IPS DF 4.7 (cell line): ENCODE results near the gene GUCD1.

Experiments
- DNase-seq: peaks from one replicate; pipeline ENCODE4 v3.0.0-alpha.2; 2013; ENCODE audit warnings: low spot score; ENCODE audit errors: extremely low read depth

GUCD1 gene

DNA sequence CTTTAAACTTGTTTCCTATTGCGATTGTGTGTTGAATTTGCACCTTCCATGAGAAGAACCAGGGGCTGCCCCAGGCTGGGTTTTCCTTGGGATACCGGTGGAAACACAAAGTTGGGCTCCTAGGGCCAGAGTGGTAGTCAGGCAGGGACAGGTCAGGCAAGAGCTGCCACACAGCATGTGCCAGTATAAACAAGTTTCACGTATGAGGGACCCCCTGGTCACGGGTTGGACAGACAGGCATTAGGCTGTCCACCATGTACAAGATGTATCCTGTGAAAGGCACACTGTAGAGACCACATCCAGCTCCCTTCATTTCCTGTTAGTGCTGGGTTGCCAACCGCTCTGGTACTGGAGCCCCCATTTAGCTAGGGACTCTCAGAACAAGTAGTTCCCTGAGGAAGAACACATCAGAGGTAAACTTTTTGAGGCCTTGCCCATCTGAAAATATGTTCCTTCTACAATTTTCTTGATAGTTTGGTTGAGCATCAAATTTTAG lies 51.0 kb downstream of the GUCD1 start:
- DNase-seq = no peak

DNA sequence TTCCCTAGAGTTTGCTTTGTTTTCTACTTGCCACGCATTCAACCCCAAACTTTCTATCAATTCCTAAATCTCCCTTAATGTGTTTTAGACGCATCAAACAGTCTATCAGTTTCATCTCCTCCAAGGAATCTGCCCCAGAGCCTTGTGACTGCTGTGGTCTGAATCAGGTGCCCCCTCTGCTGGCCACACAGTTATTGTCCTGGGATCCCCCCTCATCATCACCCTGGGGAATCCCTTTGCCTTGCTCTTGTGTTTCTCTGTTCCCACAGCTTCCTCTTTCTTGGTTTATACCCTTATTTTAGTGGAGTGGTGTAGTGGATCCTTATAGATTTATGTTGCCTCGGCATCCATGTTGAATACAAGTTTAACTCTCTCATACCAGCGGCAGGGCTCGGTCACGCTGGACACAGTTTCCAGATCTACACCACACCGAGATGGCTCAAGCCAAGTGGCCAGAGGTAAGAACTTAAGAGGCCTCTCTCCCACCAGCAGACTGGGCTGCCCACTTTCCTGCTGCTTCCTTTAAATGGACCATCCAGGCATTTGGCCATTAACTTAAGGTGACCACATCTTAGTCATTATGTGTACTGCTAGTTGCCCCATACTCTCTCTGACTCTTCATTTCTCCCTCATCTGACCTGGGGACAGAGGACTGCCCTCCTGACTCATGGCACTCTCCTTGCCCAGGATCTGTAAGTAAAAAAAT lies 51.6 kb downstream of the GUCD1 start:
- no peak for DNase-seq

- no peak for DNase-seq
These were observed 52.4 kb downstream of the GUCD1 start for GRCh38 chr22:24502541-24502940.

- DNase-seq = no peak
These were observed 52.9 kb downstream of the GUCD1 start for GRCh38 chr22:24502034-24502433.

DNA sequence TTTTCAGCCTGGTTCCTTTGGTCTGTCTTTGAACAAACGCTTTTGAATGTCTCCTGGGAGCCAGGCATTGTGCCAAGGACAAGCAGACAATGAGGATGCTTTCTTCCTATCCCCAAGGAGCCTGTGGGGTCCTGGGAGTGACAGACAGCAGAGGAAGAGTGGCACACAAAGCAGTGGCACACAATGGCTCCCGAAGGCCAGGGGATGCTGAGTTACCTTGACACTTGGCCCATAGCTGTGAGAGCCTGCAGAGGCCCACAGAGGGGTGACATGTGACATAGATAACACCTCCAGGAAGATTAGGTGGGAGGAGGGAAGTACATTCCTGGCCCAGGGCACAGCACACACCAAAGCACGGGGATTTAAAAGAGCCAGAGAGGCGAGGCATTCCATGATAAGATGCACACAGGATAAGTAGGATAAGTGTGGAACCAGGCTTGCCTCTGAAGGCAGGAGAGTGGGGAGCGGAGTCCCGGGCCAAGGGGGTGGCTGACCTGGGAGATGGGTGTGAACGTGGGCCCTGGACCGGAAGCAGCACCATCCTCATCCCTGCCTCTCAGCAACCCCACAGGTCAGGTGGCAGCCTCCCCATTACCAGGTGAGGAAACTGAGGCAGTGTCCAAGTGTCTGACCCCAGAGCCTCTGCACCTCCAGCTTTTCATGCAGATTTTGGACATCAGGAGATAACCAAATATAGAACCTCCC lies 53.5 kb downstream of the GUCD1 start:
- DNase-seq = no peak

DNA sequence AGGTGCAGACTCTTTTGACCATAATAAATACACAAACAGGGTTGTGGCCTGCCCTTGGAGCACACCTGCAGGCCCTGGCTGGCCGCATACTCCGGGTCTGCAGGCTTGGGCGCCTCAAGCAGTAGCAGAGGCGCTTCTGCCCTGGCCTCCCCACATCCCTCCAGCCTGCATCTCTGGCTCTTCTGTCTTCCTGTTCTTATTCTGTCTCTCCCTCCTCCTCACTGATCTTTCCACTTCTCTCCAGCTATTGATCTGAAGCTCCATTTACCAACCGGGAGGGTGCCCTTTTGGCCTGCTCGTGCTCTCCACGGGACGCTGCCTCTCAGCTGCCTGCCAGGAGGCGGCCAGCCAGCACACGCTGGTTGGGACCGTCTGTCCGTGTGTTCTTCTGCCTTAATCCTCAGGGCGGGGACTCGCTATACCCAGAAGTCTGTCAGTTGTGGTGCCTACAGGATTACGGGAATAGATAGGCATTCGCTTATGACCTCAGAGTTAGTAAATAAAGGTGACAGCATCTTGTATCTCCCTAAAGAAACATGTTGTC lies 54.6 kb downstream of the GUCD1 start:
- no peak for DNase-seq

GRCh38 chr22:24499706-24500276 lies 55.1 kb downstream of the GUCD1 start:
- DNase-seq = no peak

GRCh38 chr22:24498824-24499223 lies 56.1 kb downstream of the GUCD1 start:
- DNase-seq = no peak

GRCh38 chr22:24497841-24498258 lies 57.1 kb downstream of the GUCD1 start:
- DNase-seq = no peak

- no peak for DNase-seq
These were observed 58.3 kb downstream of the GUCD1 start for GRCh38 chr22:24496661-24497060.

- DNase-seq = no peak
These were observed 58.7 kb downstream of the GUCD1 start for GRCh38 chr22:24496234-24496633.

DNA sequence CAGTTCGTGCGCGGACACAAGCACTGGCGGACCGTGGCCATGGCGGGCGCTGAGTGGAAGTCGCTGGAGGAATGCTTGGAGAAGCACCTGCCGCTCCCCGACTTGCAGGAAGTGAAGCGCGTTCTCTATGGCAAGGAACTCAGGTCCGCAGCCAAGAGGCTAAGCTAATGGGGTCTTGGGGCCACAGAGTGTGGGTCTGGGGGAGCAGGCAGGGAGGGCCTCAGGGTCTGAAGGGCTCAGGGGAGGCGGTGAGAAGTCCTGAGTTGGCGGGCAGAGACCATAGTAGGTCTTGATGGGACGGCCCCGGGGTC lies 59.6 kb downstream of the GUCD1 start:
- no peak for DNase-seq

GRCh38 chr22:24494528-24495364 lies 60.2 kb downstream of the GUCD1 start, which contains the start of gene UPB1:
UPB1 (plus strand) TSS chr22:24495332; CDS start chr22:24495404, 72 bp downstream.
- no peak for DNase-seq

DNA sequence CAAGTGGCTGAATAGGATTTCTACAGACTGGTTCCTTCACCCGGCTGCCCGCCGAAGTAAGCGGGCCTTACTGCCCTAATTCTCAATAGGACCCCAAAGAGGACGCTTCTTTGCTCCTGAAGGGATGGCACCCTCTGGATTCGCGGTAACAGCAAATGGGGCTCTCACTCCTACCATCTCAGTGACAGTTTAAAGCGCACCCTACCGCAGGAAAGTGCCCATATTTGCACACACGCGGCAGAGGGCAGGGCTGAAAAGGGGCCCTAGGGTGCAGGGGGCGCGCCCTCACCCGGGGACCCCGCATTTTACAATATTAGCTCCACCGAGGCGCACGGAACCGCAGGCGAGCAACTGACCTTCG lies 60.8 kb downstream of the GUCD1 start:
- DNase-seq = no peak

DNA sequence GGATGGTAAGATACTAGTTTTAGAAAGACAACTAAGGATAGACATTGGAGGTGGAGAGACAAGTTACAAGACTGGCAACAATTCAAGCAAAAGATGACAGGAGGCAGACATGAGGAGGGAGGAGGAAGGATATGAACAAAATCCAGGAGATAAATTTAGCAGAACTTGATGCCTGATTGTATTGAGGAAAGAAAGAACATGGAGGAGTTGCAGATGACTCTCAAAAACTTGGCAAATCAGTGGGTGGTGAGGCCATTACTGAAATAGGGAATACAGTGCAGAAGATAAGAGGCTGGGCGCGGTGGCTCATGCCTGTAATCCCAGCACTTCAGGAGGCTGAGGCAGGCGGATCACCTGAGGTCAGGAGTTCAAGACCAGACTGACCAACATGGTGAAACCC lies 62.5 kb downstream of the GUCD1 start:
- DNase-seq = no peak
